Islet of Langerhans (tissue), 1 donor: Measurements from ENCODE around the gene BICC1.

Source experiments
- FAIRE-seq: peaks from one replicate; lab custom pipeline; 2011; peaks lifted over from hg19 to GRCh38; lab: Jason Lieb, UNC

BICC1 gene

GRCh38 chr10:58868736-58869435 is 356.2 kb downstream of the BICC1 start:
- FAIRE-seq = no peak

- FAIRE-seq = peak; percentile 49
These were observed 357.4 kb downstream of the BICC1 start for GRCh38 chr10:58870070-58870469.

GRCh38 chr10:58873161-58873560 is 360.5 kb downstream of the BICC1 start:
- FAIRE-seq = no peak
